ENCODE data around the gene VAMP8. TPM values are rescaled to one million over a fixed set of nuclear protein-coding genes. Genes with fewer than 3 reads are reported as not detected.

The VAMP8 gene
- total RNA-seq, 1 donor from 2014 or later = 10.0 TPM

GRCh38 chr2:85534099-85534498, 43.3 kb upstream of the VAMP8 start:
- no peaks in the 10 kb centered on the region for H3K9me3 ChIP-seq

GRCh38 chr2:85534881-85535280, 42.5 kb upstream of the VAMP8 start:
- H3K4me3 ChIP-seq = no peak overlapping the region
- DNase-seq (ENCODE audit: low spot score in 2 of 2) = no peak
- TF ChIP-seq CTCF (IDR thresholded peaks at IDR 0.05) = no peak
- no peaks in the 10 kb centered on the region for H3K27me3 ChIP-seq
- peak overlapping the region; percentile 98 to 99 for H3K27ac ChIP-seq
- H3K4me1 ChIP-seq = peaks cover 2 to 21% of the 10 kb centered on the region in 2 donors
- no peaks in the 10 kb centered on the region for H3K36me3 ChIP-seq
- H3K9me3 ChIP-seq = no peaks in the 10 kb centered on the region
- intact Hi-C loops (cut with DNase I) = loop anchor here (2.0 to 5.0 kb wide), 2 partner anchors 30 to 403 kb away; partner anchors contain the start of gene TCF7L1

More at GRCh38 chr2:85534099-85534498, 43.3 kb upstream of the VAMP8 start:
- no peak overlapping the region for H3K27ac ChIP-seq
- no peaks in the 10 kb centered on the region for H3K27me3 ChIP-seq
- H3K36me3 ChIP-seq = no peaks in the 10 kb centered on the region
- no peak for DNase-seq (ENCODE audit: low spot score in 2 of 2)
- TF ChIP-seq CTCF (IDR thresholded peaks at IDR 0.05) = no peak
- H3K4me1 ChIP-seq = peaks cover 2 to 21% of the 10 kb centered on the region in 2 donors
- no peak overlapping the region for H3K4me3 ChIP-seq
- intact Hi-C loops (cut with DNase I) = loop anchor here (2.0 kb wide), 1 partner anchor 29 kb away; no protein-coding TSS in a partner anchor

- peak overlapping the region; percentile 98 to 99 for H3K27ac ChIP-seq
Measured at GRCh38 chr2:85536479-85536878, 40.9 kb upstream of the VAMP8 start.

GRCh38 chr2:85537600-85538506, 39.5 kb upstream of the VAMP8 start:
- TF ChIP-seq CTCF (IDR thresholded peaks at IDR 0.05) = no peak
- Histone ChIP-seq H3K9me3 (no peaks in the 10 kb centered on the region), H3K36me3 (peaks cover 18 to 20% of the 10 kb centered on the region in 2 donors), H3K4me3 (peak overlapping the region; percentile 82 to 89), H3K27me3 (no peaks in the 10 kb centered on the region), H3K27ac (peak overlapping the region; percentile 98 to 99), H3K4me1 (peaks cover 2 to 37% of the 10 kb centered on the region in 2 donors)
- intact Hi-C loops (cut with DNase I) = loop anchor here (1.0 to 5.0 kb wide), 5 partner anchors 23 to 406 kb away; partner anchors contain the start of genes GGCX, TCF7L1 and TMEM150A
- DNase-seq (ENCODE audit: low spot score in 2 of 2) = peak in 1 of 2 donors; percentile 72

More at GRCh38 chr2:85536479-85536878, 40.9 kb upstream of the VAMP8 start:
- intact Hi-C loops (cut with DNase I) = loop anchor here (5.0 kb wide), 1 partner anchor 404 kb away; the partner anchor contains the start of gene TCF7L1
- Histone ChIP-seq H3K9me3 (no peaks in the 10 kb centered on the region), H3K36me3 (peaks cover 6% of the 10 kb centered on the region in 2 donors), H3K27me3 (no peaks in the 10 kb centered on the region), H3K4me3 (peak overlapping the region in 1 of 2 donors; percentile 89), H3K4me1 (peaks cover 2 to 25% of the 10 kb centered on the region in 2 donors)
- no peak for DNase-seq (ENCODE audit: low spot score in 2 of 2)
- no peak for TF ChIP-seq CTCF (IDR thresholded peaks at IDR 0.05)

- Histone ChIP-seq H3K4me3 (peak within 1 kb of the TSS; percentile 82 to 89), H3K36me3 (peaks cover 27 to 29% of the 10 kb centered on the region in 2 donors), H3K27ac (peak within 1 kb of the TSS; percentile 98 to 99), H3K9me3 (no peaks in the 10 kb centered on the region), H3K27me3 (no peaks in the 10 kb centered on the region), H3K4me1 (peaks cover 2 to 41% of the 10 kb centered on the region in 2 donors)
- TF ChIP-seq CTCF (IDR thresholded peaks at IDR 0.05) = peak; percentile 69 to 85 (median 74)
- DNase-seq (ENCODE audit: low spot score in 2 of 2) = peak; percentile 70 to 97
- intact Hi-C loops (cut with DNase I) = loop anchor here (1.0 to 5.0 kb wide), 6 partner anchors 22 to 406 kb away; partner anchors contain the start of genes GGCX, TCF7L1 and TMEM150A
Measured at GRCh38 chr2:85538507-85539360, 38.7 kb upstream of the VAMP8 start, which contains the start of gene MAT2A. Gene MAT2A, plus strand, starts transcription at chr2:85539168. Its CDS starts 120 bp downstream, at chr2:85539288.

Data from ascending aorta (tissue), 2 donors.